ENCODE measurements around the gene CEP290. TPM values are rescaled to one million over a fixed set of nuclear protein-coding genes. Genes with fewer than 3 reads are reported as not detected.

Gene CEP290
- total and polyA plus RNA-seq, 10 of the 15 experiments (the other 5 are each of a cell fraction or from before 2014, with no cell fraction given) = 4.8 to 15.7 (median 10.7) TPM

GRCh38 chr12:88067301-88067700, 74.6 kb downstream of the CEP290 start (continued):
- TF ChIP-seq ZNF622 (IDR thresholded peaks at IDR 0.05) (no peak), RUNX3 (IDR thresholded peaks at IDR 0.05; ENCODE audit: low read length) (no peak), REST (IDR thresholded peaks at IDR 0.05; ENCODE audit: low read depth, low read length) (no peak), SMAD5 (IDR thresholded peaks at IDR 0.05; ENCODE audit: low read depth) (no peak), KLF5 (IDR thresholded peaks at IDR 0.05; ENCODE audit: partially characterized antibody) (no peak)

GRCh38 chr12:88063375-88063774, 78.5 kb downstream of the CEP290 start:
- Histone ChIP-seq H3K27ac (ENCODE audit: control insufficient read depth, insufficient read depth) (no peak overlapping the region), H4K20me1 (ENCODE audit: control insufficient read depth, insufficient read depth) (no peaks in the 10 kb centered on the region), H3K4me2 (ENCODE audit: control insufficient read depth, insufficient read depth) (no peak overlapping the region), H3K79me2 (ENCODE audit: control insufficient read depth, insufficient read depth, low read length) (no peaks in the 10 kb centered on the region), H3K4me3 (no peak overlapping the region), H2AFZ (ENCODE audit: control insufficient read depth, low read depth, low read length) (no peak overlapping the region), H3K36me3 (ENCODE audit: control insufficient read depth in 2 of 2, insufficient read depth in 2 of 2, low read length in 1 of 2) (no peaks in the 10 kb centered on the region; a peak in 1 of 4 replicates), H3K9ac (ENCODE audit: control insufficient read depth, insufficient read depth, low read length) (no peak overlapping the region), H3K27me3 (replicated peaks in 1 of 2; ENCODE audit: control insufficient read depth in 2 of 2, insufficient read depth in 2 of 2, low read length in 1 of 2) (no peaks in the 10 kb centered on the region), H3K4me1 (ENCODE audit: control insufficient read depth, insufficient read depth, low read length) (no peaks in the 10 kb centered on the region), H3K9me3 (replicated peaks; ENCODE audit: control insufficient read depth, insufficient read depth, low read length) (no peaks in the 10 kb centered on the region)
- intact Hi-C loops (cut with micrococcal nuclease; ENCODE audit: unreplicated experiment) = no loop called here
- ChIA-PET SMC1A (ENCODE audit: uncharacterized antibody, unreplicated experiment) (interaction anchor here (0.9 to 1.7 kb wide), 5 partner anchors 21 to 83 kb away, joined by 3 to 5 read pairs (median 4); a partner anchor contains a TSS), CTCF (interaction anchor here (0.6 to 1.7 kb wide), 2 partner anchors 9 to 10 kb away, joined by 3 to 7 read pairs; no protein-coding TSS in a partner anchor), POLR2A (interaction anchor here (2.6 kb wide), 1 partner anchor 27 kb away, joined by 6 read pairs; no protein-coding TSS in a partner anchor), RAD21 (ENCODE audit: unreplicated experiment) (interaction anchor here (0.7 to 1.1 kb wide), 2 partner anchors 12 to 83 kb away, joined by 3 read pairs; no protein-coding TSS in a partner anchor)
- DNase-seq (ENCODE audit: low read depth, low spot score) (no peak), FAIRE-seq (no peak), ATAC-seq (peak; percentile 92)
- in situ Hi-C loops (cut with MboI) = no loop called here
- 29% methylated on average over 2 of the region's 2 CpGs for WGBS (ENCODE audit: insufficient coverage, insufficient replicate concordance, low lambda C conversion rate, missing lambda C conversion rate)
- no TSS peak for BruUV-seq (replicated peaks)
- TF ChIP-seq BCL11A (IDR thresholded peaks at IDR 0.05; ENCODE audit: low read depth, low read length) = no peak
- TF ChIP-seq E2F4 (IDR thresholded peaks at IDR 0.05; ENCODE audit: low read depth, low read length) = no peak
- TF ChIP-seq NFXL1 (IDR thresholded peaks at IDR 0.05; ENCODE audit: borderline replicate concordance) = no peak
- no peak for TF ChIP-seq SUZ12 (IDR thresholded peaks at IDR 0.05; ENCODE audit: unreplicated experiment)
- TF ChIP-seq ZBTB40 (IDR thresholded peaks at IDR 0.05; ENCODE audit: borderline replicate concordance) = no peak
- peak; percentile 74 for TF ChIP-seq MEF2A (IDR thresholded peaks at IDR 0.05; ENCODE audit: insufficient read depth, low read depth, low read length)
- no peak for TF ChIP-seq LARP7 (IDR thresholded peaks at IDR 0.05)
- no peak for TF ChIP-seq FOXM1 (IDR thresholded peaks at IDR 0.05; ENCODE audit: low read depth, low read length)
- no peak for TF ChIP-seq FOXK2 (IDR thresholded peaks at IDR 0.05)
- TF ChIP-seq CREB1 (IDR thresholded peaks at IDR 0.05; ENCODE audit: low read depth) = no peak
- TF ChIP-seq SPI1 (IDR thresholded peaks at IDR 0.05; ENCODE audit: borderline replicate concordance, insufficient read depth, low read depth, low read length) = no peak

Data from GM12878 (cell line).